HepG2 (cell line): ENCODE results near the gene DIS3L2.

ENCODE experiments used
- CTCF ChIP-seq: sonication (generic); formaldehyde crosslinking; IDR thresholded peaks from 2 replicates; pipeline ENCODE4 v1.5.0; 2020; ENCODE audit warnings: mild to moderate bottlenecking, missing genetic modification reagents, moderate library complexity
- SETDB1 ChIP-seq: sonication (generic); formaldehyde crosslinking; IDR thresholded peaks from 2 replicates; pipeline ENCODE4 v1.5.1; 2020; ENCODE audit warnings: missing genetic modification reagents, mild to moderate bottlenecking, borderline replicate concordance
- SP2 ChIP-seq: sonication (generic); formaldehyde crosslinking; IDR thresholded peaks from 2 replicates; pipeline ENCODE4 v1.5.1; 2020; ENCODE audit warnings: mild to moderate bottlenecking, missing genetic modification reagents

GRCh38 chr2:232239951-232240681 lies 278.6 kb downstream of the DIS3L2 start:
- TF ChIP-seq CTCF (CRISPR knock-in tag) (no peak), SP2 (CRISPR knock-in tag) (no peak), SETDB1 (CRISPR knock-in tag) (no peak)
